Glutamatergic neuron (in vitro differentiated cells): Measurements from ENCODE around the gene LMF2. TPM values are rescaled to one million over a fixed set of nuclear protein-coding genes. Genes with fewer than 3 reads are reported as not detected.

Experiments used
- DNase-seq: peaks from one replicate; pipeline ENCODE4 v3.0.0; 2022
- H3K27ac Mint-ChIP-seq: one replicate; pipeline ENCODE4 v1.8.0; 2020; ENCODE audit warnings: mild to moderate bottlenecking, mixed read lengths, inconsistent platforms; ENCODE audit not compliant: unreplicated experiment
- H3K27me3 Mint-ChIP-seq: one replicate; pipeline ENCODE4 v1.8.0; 2020; ENCODE audit warnings: mild to moderate bottlenecking, moderate library complexity, mixed read lengths, inconsistent platforms; ENCODE audit not compliant: unreplicated experiment
- H3K36me3 Mint-ChIP-seq: one replicate; pipeline ENCODE4 v1.8.0; 2020; ENCODE audit warnings: mild to moderate bottlenecking, mixed read lengths, inconsistent platforms; ENCODE audit not compliant: unreplicated experiment
- H3K4me1 Mint-ChIP-seq: one replicate; pipeline ENCODE4 v1.8.0; 2020; ENCODE audit warnings: mild to moderate bottlenecking, low read depth, mixed read lengths, inconsistent platforms; ENCODE audit not compliant: unreplicated experiment
- H3K4me3 Mint-ChIP-seq: one replicate; pipeline ENCODE4 v1.8.0; 2020; ENCODE audit warnings: mild to moderate bottlenecking, mixed read lengths, inconsistent platforms; ENCODE audit not compliant: unreplicated experiment
- H3K9me3 Mint-ChIP-seq: one replicate; pipeline ENCODE4 v1.8.0; 2020; ENCODE audit warnings: mild to moderate bottlenecking, moderate library complexity, mixed read lengths, inconsistent platforms; ENCODE audit not compliant: unreplicated experiment
- total RNA-seq: library from RNA; stranded (reverse); fragmentation: NEBNext Ultra II Directional; extraction: Animal tissue kit (Norgen Biotek cat#: 25700); gene quantifications from one replicate; pipeline ENCODE4 v1.2.1, GENCODE V29; 2021; ENCODE audit not compliant: unreplicated experiment
- TF ChIP-seq, protein P1 (sequence below): fragments of 200-600 bp; sonication (generic); IDR thresholded peaks from one replicate; pipeline ENCODE4 v1.5.0; 2021; ENCODE audit not compliant: partially characterized antibody, unreplicated experiment

LMF2 gene
- total RNA-seq, 1 donor from 2014 or later: 62.2 TPM

DNA sequence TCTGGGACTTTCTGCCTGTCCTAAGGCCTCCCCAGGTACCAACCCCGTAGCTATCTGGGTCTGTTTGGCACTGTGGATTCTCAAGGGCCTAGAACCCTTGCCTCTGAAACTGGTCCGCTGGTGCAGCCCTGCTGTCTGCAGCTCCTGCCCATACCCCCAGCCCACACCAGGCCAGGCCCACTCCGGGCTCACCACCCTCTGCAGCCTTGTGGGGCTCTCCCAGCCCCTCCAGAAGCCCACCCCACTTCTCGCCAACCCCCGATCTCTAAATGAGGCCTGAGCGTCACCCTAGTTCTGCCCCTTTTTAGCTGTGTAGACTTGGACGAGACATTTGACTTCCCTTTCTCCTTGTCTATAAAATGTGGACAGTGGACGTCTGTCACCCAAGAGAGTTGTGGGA is 42.9 kb upstream of the LMF2 start:
- peak overlapping the region; percentile 38 for H3K27ac Mint-ChIP-seq
- no peak for DNase-seq
- no peaks in the 10 kb centered on the region for H3K36me3 Mint-ChIP-seq
- H3K4me3 Mint-ChIP-seq: peak overlapping the region; percentile 20
- H3K4me1 Mint-ChIP-seq: peaks cover 4% of the 10 kb centered on the region
- no peaks in the 10 kb centered on the region for H3K9me3 Mint-ChIP-seq
- peaks cover 12% of the 10 kb centered on the region for H3K27me3 Mint-ChIP-seq
- TF ChIP-seq, protein P1, sequence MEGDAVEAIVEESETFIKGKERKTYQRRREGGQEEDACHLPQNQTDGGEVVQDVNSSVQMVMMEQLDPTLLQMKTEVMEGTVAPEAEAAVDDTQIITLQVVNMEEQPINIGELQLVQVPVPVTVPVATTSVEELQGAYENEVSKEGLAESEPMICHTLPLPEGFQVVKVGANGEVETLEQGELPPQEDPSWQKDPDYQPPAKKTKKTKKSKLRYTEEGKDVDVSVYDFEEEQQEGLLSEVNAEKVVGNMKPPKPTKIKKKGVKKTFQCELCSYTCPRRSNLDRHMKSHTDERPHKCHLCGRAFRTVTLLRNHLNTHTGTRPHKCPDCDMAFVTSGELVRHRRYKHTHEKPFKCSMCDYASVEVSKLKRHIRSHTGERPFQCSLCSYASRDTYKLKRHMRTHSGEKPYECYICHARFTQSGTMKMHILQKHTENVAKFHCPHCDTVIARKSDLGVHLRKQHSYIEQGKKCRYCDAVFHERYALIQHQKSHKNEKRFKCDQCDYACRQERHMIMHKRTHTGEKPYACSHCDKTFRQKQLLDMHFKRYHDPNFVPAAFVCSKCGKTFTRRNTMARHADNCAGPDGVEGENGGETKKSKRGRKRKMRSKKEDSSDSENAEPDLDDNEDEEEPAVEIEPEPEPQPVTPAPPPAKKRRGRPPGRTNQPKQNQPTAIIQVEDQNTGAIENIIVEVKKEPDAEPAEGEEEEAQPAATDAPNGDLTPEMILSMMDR: no peak

DNA sequence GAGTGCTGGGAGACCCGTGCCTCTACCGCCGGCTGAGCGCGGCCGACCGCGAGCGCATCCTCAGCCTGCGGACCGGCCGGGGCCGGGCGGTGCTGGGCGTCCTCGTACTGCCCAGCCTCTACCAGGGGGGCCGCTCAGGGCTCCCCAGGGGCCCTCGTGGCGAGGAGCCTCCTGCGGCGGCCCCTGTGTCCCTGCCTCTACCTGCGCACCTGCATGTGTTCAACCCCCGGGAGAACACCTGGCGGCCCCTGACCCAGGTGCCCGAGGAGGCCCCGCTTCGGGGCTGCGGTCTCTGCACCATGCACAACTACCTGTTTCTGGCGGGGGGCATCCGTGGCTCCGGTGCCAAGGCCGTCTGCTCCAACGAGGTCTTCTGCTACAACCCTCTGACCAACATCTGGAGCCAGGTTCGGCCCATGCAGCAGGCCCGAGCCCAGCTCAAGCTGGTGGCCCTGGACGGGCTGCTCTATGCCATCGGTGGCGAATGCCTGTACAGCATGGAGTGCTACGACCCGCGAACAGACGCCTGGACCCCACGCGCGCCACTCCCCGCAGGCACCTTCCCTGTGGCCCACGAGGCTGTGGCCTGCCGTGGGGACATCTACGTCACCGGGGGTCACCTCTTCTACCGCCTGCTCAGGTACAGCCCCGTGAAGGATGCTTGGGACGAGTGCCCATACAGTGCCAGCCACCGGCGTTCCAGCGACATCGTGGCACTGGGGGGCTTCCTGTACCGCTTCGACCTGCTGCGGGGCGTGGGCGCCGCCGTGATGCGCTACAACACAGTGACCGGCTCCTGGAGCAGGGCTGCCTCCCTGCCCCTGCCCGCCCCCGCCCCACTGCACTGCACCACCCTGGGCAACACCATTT is 41.7 kb upstream of the LMF2 start:
- no peak overlapping the region for H3K27ac Mint-ChIP-seq
- H3K9me3 Mint-ChIP-seq: no peaks in the 10 kb centered on the region
- no peak for DNase-seq
- no peak overlapping the region for H3K4me3 Mint-ChIP-seq
- H3K27me3 Mint-ChIP-seq: peaks cover 12% of the 10 kb centered on the region
- TF ChIP-seq, protein P1: no peak
- H3K4me1 Mint-ChIP-seq: peaks cover 4% of the 10 kb centered on the region
- H3K36me3 Mint-ChIP-seq: no peaks in the 10 kb centered on the region

DNA sequence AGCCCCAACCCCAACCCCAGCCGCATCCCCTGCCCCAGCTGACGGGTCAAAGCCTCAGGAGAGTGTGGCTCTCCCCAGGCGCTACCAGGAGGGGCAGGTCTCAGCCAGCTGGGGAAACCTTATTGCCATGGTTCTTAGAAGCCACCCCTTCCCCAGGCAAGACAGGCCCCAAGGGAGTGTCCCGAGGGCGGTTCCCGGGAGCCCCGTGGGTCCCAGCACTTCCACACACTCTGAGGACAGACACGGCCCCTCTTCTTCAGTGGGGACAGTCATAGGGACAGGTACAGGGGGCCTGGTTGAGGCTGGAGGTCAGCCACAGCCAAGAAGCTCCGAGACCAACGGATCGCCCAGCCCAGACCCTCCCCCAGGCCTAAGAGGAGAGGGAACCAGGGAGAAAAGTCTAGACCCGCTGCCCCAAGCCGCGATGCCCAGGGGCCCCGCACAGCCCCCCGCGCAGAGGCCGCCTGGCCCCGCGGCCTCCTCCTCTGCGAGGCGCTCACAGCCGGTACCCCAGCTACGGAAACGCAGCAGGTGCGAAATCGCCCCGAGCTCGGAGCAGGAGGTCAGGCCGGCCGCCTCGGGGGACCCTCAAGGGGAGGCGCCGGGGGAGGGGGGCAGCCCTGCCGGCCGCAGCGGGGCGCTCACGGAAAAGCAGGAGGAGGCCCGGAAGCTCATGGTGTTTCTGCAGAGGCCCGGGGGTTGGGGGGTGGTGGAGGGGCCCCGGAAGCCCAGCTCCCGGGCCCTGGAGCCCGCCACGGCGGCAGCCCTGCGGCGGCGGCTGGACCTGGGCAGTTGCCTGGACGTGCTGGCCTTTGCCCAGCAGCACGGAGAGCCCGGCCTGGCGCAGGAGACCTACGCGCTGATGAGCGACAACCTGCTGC is 40.8 kb upstream of the LMF2 start:
- Mint-ChIP-seq H3K36me3 (no peaks in the 10 kb centered on the region), H3K9me3 (no peaks in the 10 kb centered on the region), H3K27me3 (peaks cover 8% of the 10 kb centered on the region), H3K27ac (no peak overlapping the region), H3K4me1 (peaks cover 4% of the 10 kb centered on the region), H3K4me3 (no peak overlapping the region)
- TF ChIP-seq, protein P1: no peak
- peak; percentile 40 for DNase-seq

DNA sequence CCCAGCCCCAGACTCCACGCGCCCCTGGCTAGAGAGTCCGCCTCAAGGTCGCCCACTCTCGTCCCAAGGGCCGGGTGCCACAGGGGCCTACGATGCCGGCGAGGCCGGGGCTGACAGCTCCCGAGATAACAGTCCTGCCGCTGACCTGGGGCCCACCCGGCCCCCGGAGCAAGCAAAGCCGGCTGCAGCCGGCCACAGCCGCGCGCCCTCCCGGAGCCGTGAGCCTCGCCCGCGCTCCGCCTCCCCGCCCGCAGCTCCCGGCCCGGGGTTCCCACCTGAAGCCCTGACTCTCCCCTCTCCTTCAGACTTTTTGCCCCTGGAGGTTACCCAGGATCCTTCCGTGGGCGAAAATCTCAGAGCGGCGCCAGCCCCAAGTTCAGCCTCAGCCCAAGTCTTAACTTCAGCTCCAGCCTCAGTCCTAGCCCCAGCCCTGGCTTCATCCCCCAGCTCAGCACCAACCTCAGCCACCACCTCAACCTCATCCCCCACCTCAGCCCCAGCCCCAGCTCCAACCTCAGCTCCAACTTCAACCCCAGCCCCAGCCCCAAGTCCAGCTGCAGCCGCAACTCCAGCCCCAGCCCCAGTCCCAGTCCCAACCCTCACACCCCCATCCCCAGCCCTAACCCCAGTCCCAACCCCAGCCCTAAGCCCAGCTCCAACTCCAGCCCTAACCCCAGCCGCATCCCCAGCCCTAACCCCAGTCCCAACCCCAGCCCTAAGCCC is 39.9 kb upstream of the LMF2 start:
- Mint-ChIP-seq H3K4me3 (no peak overlapping the region), H3K9me3 (no peaks in the 10 kb centered on the region), H3K27ac (no peak overlapping the region), H3K4me1 (peaks cover 4% of the 10 kb centered on the region), H3K27me3 (peaks cover 6% of the 10 kb centered on the region), H3K36me3 (no peaks in the 10 kb centered on the region)
- DNase-seq: no peak
- TF ChIP-seq, protein P1: no peak
